GM11168 (cell line): ENCODE measurements around the gene HS6ST2.

ENCODE experiments used
- in situ Hi-C: fragments of 300-500 bp; cut with MboI; formaldehyde crosslinking; loops from one replicate; pipeline ENCODE4 v1.12.0; 2022; ENCODE audit warnings: low sequenced_read_pairs; ENCODE audit not compliant: unreplicated experiment

The HS6ST2 gene

DNA sequence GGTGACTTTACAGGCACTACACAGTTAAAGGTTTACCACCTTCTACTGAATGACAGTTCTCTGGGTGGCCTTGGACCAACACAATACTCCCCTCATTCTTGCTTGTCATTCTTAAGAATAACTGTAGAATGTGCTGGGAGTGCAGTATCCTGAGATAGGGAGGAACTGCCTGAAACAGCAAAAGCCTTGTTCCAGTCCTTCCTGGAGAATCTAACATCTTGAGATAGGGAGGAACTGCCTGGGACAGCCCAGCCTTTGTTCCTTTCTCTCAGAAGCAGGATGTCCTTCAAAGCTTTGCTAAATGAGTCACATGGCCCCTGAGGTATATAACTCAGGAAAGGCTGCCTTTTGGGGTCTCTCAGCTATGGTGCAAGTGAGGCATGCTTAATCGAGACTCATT lies 323.9 kb downstream of the HS6ST2 start:
- in situ Hi-C loops, result loop anchor here (25.0 kb wide), 1 partner anchor 797 kb away; no protein-coding TSS in a partner anchor

GRCh38 chrX:132631579-132632232 lies 326.7 kb downstream of the HS6ST2 start:
- in situ Hi-C loops, result loop anchor here (25.0 kb wide), 1 partner anchor 794 kb away; no protein-coding TSS in a partner anchor

GRCh38 chrX:132624466-132624865 lies 334.0 kb downstream of the HS6ST2 start:
- in situ Hi-C loops, result loop anchor here (25.0 kb wide), 1 partner anchor 537 kb away; no protein-coding TSS in a partner anchor

DNA sequence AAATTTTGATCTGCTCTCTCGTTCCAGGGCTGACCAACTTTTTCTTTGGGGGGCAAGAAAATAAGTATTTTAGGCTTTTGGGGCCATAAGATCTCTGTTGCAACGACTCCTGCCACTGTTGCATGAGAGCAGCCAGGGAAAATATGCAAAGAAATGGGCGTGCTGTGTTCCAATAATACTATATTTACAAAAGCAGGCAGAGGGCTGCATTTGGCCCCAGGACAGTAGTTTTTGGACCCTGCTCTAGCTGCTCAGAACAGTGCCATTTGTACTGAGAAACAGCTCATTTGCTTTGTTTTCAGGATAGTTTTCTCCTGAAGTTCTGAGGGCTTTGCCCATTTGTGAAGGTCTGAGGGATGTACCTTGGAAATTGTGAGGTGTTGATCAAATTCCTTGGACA lies 334.5 kb downstream of the HS6ST2 start:
- in situ Hi-C loops, result loop anchor here (25.0 kb wide), 1 partner anchor 537 kb away; no protein-coding TSS in a partner anchor

- in situ Hi-C loops, result loop anchor here (25.0 kb wide), 1 partner anchor 536 kb away; no protein-coding TSS in a partner anchor
Observed at GRCh38 chrX:132623300-132623699, 335.1 kb downstream of the HS6ST2 start.

- in situ Hi-C loops, result loop anchor here (25.0 kb wide), 1 partner anchor 535 kb away; no protein-coding TSS in a partner anchor
Observed at GRCh38 chrX:132622130-132622529, 336.3 kb downstream of the HS6ST2 start.

GRCh38 chrX:132618810-132619209 lies 339.6 kb downstream of the HS6ST2 start:
- in situ Hi-C loops, result loop anchor here (25.0 kb wide), 1 partner anchor 532 kb away; no protein-coding TSS in a partner anchor

- in situ Hi-C loops, result loop anchor here (25.0 kb wide), 1 partner anchor 528 kb away; no protein-coding TSS in a partner anchor
Observed at GRCh38 chrX:132615391-132616131, 342.9 kb downstream of the HS6ST2 start.

DNA sequence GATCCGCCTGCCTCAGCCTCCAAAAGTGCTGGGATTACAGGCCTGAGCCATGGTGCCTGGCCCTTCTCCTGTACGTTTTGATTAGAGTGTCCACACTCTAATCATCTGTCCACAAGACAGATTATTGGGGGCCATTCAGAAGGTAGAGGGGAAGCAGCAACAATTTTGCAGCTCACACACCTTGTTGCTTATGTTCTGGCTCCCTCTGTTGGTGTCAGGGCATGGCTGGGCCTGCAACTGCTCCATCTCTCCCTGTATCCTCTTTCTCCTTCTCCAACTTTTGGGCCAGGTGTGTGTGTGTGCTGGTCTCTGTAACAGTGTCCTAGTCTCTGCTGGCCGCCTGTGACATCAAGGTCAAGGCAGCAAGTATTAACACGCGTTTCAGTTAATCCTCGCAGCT lies 344.1 kb downstream of the HS6ST2 start:
- in situ Hi-C loops, result loop anchor here (25.0 kb wide), 1 partner anchor 527 kb away; no protein-coding TSS in a partner anchor

DNA sequence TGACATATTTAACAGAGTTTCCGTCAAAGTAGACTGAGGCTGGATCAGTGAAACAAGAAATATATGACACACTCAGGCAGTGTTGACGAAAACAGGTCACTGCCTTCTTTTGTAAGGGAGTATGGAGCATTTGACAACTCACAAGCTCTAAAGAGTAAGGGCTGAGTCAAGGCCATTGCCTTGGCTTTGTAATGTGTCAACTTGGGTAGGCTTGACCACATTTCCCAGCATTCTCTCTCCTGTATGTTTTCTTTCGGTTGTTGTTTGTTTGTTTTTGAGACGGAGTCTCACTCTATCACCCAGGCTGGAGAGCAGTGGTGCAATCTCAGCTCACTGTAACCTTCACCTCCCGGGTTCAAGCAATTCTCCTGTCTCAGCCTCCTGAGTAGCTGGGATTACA lies 344.6 kb downstream of the HS6ST2 start:
- in situ Hi-C loops, result loop anchor here (25.0 kb wide), 1 partner anchor 526 kb away; no protein-coding TSS in a partner anchor

DNA sequence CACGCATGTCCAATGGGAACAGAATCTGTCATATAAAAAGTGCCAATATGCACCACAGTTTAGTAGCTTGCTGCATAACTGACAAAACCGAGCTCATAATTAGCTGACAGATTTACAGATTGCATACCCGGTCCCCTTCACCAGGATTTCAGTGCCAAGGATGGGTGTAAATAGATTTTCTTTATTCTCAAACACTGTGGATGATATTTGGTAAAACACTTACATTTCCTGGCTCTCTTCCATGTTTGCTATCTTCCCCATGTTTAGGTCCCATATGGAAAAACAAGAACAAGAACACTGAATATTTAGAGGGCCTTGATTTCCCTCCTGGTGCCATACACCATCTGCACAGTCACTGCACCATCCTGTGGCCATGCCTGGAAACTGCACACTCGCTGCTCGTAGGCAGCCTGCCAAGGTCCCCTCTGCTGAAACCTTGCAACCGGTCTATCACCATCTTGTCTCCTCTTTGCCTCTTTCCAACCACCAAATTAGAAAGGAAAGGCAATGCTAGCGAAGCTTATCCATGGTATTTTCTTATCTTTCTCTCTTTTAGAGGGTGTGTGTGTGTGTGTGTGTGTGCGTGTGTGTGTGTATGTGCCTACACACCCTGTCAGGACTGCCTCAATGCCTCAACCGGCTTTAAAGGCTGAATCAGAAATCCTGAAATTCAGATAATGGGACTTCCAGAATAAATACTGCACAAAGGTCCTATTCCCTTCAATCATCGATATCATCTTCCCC lies 345.4 kb downstream of the HS6ST2 start:
- in situ Hi-C loops, result loop anchor here (25.0 kb wide), 1 partner anchor 526 kb away; no protein-coding TSS in a partner anchor

- in situ Hi-C loops, result loop anchor here (25.0 kb wide), 1 partner anchor 523 kb away; no protein-coding TSS in a partner anchor
Observed at GRCh38 chrX:132610536-132610935, 347.9 kb downstream of the HS6ST2 start.

DNA sequence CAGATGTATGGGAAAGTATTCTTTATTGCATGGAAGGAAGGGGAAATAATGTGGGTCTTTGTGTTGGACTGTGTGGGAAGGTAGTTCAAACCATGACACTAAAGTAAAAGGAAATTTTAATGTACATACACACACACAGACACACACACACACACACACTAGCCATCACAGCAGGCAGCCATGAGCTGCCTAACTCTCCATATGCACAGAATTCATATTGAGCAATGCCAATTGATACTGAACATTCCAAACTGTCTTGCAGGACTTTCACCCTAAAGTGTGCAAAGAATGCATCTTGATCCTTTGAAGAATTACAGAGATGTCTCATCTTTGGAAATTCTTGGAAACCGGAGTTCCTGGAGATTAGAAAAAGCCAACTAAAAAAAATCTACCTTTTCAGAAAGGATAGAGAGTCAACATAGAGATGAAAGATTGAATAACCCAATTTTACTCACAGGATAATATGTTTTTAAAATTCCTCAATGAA lies 349.0 kb downstream of the HS6ST2 start:
- in situ Hi-C loops, result loop anchor here (25.0 kb wide), 1 partner anchor 522 kb away; no protein-coding TSS in a partner anchor

GRCh38 chrX:132603700-132604286 lies 354.6 kb downstream of the HS6ST2 start:
- in situ Hi-C loops, result loop anchor here (25.0 kb wide), 1 partner anchor 516 kb away; no protein-coding TSS in a partner anchor

- in situ Hi-C loops, result loop anchor here (25.0 kb wide), 1 partner anchor 515 kb away; no protein-coding TSS in a partner anchor
Observed at GRCh38 chrX:132602701-132603100, 355.7 kb downstream of the HS6ST2 start.

- in situ Hi-C loops, result loop anchor here (10.0 kb wide), 1 partner anchor 300 kb away; no protein-coding TSS in a partner anchor
Observed at GRCh38 chrX:132594999-132595398, 363.4 kb downstream of the HS6ST2 start.

DNA sequence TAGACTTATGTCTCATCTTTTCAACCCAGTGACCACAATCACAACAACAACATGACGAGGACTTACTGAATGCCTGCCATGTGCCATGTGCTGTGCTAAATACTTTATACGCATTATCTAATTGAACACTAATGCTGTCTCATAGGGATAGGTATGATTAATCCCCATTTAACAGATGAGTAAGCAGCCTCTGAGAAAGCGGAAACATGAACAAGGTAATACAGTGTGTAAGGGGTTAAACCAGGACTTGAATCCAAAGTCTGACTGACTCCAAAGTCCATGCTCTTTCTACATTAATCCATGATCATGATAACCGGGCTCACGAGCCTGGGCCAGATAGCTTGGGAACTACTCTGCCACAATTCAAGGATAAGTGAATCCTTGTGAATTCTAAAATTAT lies 364.3 kb downstream of the HS6ST2 start:
- in situ Hi-C loops, result loop anchor here (10.0 kb wide), 1 partner anchor 299 kb away; no protein-coding TSS in a partner anchor

DNA sequence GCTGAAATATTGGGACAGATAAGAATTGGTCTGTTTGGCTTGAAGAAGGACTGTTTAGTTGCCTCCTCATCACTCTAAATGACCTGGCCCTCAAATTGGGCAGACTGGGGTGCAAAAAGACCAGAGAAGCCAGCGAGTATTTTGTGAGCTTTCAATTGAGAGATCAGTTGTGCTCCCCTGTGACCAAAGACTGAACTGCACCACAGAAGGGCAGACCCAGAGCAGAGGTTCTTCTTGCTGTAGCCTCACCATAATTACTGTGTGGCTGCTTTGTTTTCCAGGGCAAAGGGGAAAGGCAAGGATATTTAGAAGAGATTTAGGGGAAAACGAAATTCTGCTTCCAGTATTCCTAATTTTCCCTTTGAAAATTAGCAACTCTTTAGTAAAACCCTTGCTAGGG lies 365.5 kb downstream of the HS6ST2 start:
- in situ Hi-C loops, result loop anchor here (10.0 kb wide), 1 partner anchor 298 kb away; no protein-coding TSS in a partner anchor

DNA sequence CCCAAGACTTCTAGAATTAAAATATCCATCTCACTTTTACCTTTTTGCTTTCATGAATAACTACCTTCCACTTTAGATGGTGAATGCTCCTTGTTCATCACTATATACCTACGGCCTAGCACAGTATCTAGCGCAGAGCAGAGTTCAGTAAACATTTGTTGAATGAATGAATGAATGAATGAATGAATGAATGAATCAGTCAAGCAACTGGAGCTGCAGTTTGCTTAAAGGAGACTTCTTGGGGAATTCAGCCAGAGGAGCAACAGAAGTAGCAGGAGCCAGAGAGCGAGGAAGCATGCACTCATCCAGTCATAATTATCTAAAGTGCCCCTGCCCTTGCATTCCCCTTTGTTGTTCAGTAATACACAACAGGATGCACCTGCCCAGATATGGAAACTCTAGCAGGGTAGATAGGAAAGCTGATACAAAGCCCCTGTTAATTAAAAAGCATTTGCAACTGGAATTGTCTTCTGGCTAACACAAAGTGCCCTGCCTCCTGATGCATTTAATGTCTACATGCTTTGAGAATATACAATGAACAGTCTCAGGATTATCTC lies 366.6 kb downstream of the HS6ST2 start:
- in situ Hi-C loops, result loop anchor here (10.0 kb wide), 1 partner anchor 297 kb away; no protein-coding TSS in a partner anchor
